ENCODE results near the gene TTC1.

The TTC1 gene

DNA sequence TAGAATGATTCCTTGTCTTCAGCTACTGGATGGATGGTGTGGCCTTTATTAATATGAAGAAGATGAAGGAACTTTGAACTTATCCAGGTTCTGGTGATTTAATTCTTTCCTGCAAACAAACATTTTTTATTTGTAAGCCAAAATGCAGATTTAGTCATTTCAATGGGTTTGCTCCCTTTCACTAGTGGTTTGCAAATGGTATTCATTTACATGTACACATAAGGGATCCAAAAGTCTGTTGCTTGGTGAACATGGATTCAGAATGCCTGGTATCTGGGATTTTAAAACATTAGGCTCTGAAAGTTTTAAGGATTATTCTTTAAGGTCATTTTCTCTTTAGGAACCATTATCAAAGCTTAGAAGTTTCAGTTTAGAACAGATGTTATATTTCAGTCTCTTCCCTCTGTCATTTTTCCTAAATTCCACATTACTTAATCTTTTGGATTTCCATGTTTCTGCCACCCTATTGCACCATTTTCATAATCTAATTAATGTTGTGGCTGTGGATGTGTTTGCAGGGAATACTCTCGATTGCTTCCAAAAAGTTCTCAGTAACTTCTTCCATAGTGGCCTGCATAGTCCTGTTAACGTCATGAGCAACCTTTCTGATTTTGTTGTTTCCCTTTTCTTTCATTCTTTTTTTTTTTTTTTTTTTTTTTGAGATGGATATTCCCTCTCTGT is 10.1 kb downstream of the TTC1 start:
- H3K4me3 ChIP-seq (ENCODE audit: control insufficient read depth in 1 of 7, extremely low read depth in 1 of 7, insufficient read depth in 4 of 7, low read depth in 2 of 7, low read length in 6 of 7): no peak overlapping the region
- DNase-seq: no peak
- ChIA-PET CTCF (interaction anchor here (3.3 to 3.8 kb wide), 2 partner anchors 32 to 327 kb away, joined by 9 to 17 read pairs; no protein-coding TSS in a partner anchor), POLR2A (no interaction called here)
- no peaks in the 10 kb centered on the region for H3K9me3 ChIP-seq (ENCODE audit: control extremely low read depth in 1 of 5, control insufficient read depth in 4 of 5, insufficient read depth in 2 of 5, low read depth in 1 of 5, low read length in 4 of 5)
- peaks cover 2 to 26% (median 15%) of the 10 kb centered on the region in 4 experiments for H3K36me3 ChIP-seq (ENCODE audit: control insufficient read depth in 4 of 4, insufficient read depth in 4 of 4, low read length in 3 of 4)
- no peak overlapping the region for H3K27ac ChIP-seq (ENCODE audit: insufficient read depth in 1 of 2, low read depth in 1 of 2, low read length in 2 of 2, poor library complexity in 1 of 2, severe bottlenecking in 2 of 2)
- H3K27me3 ChIP-seq (replicated peaks in 2 of 5; ENCODE audit: control insufficient read depth in 4 of 5, insufficient read depth in 5 of 5, low read length in 4 of 5): no peaks in the 10 kb centered on the region
- no CpG with 5 or more reads among the region's 2 CpGs for WGBS (ENCODE audit: insufficient coverage)
- H3K4me1 ChIP-seq (ENCODE audit: control extremely low read depth in 1 of 4, control insufficient read depth in 4 of 4, insufficient read depth in 4 of 4, low read length in 3 of 4): peaks cover 0 to 4% (median 0%) of the 10 kb centered on the region in 4 experiments

DNA sequence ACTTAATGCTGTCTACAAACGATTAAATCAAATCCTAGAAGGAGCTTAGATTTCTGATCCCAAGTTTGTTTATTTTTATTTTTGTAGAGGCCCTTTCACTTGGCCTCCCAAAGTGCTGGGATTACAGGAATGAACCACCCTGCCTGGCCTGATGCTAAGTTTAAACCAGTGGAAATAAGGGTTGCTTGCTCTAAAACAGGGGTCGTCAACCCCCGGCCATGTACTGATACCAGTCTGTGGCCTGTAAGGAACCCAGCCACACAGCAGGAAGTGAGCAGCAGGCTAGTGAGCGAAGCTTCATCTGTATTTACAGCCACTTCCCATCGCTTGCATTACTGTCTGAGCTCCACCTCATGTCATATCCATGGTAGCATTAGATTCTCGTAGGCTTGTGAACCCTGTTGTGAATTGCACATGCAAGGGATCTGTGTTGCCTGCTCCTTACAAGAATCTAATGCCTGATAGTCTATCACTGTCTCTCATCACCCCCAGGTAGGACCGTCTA is 11.4 kb downstream of the TTC1 start:
- DNase-seq: no peak
- Histone ChIP-seq H3K27me3 (replicated peaks in 2 of 5; ENCODE audit: control insufficient read depth in 4 of 5, insufficient read depth in 5 of 5, low read length in 4 of 5) (no peaks in the 10 kb centered on the region), H3K36me3 (ENCODE audit: control insufficient read depth in 4 of 4, insufficient read depth in 4 of 4, low read length in 3 of 4) (peaks cover 3 to 26% (median 16%) of the 10 kb centered on the region in 4 experiments), H3K9me3 (ENCODE audit: control extremely low read depth in 1 of 5, control insufficient read depth in 4 of 5, insufficient read depth in 2 of 5, low read depth in 1 of 5, low read length in 4 of 5) (no peaks in the 10 kb centered on the region), H3K4me3 (ENCODE audit: control insufficient read depth in 1 of 7, extremely low read depth in 1 of 7, insufficient read depth in 4 of 7, low read depth in 2 of 7, low read length in 6 of 7) (no peak overlapping the region), H3K4me1 (ENCODE audit: control extremely low read depth in 1 of 4, control insufficient read depth in 4 of 4, insufficient read depth in 4 of 4, low read length in 3 of 4) (peaks cover 0 to 4% (median 0%) of the 10 kb centered on the region in 4 experiments), H3K27ac (ENCODE audit: insufficient read depth in 1 of 2, low read depth in 1 of 2, low read length in 2 of 2, poor library complexity in 1 of 2, severe bottlenecking in 2 of 2) (no peak overlapping the region)
- 90% methylated on average over 5 of the region's 7 CpGs for WGBS (ENCODE audit: insufficient coverage)
- ChIA-PET CTCF (interaction anchor here (0.7 to 3.8 kb wide), 10 partner anchors 9 to 669 kb away, joined by 3 to 17 read pairs (median 9); partner anchors contain the start of gene TTC1), POLR2A (no interaction called here)

DNA sequence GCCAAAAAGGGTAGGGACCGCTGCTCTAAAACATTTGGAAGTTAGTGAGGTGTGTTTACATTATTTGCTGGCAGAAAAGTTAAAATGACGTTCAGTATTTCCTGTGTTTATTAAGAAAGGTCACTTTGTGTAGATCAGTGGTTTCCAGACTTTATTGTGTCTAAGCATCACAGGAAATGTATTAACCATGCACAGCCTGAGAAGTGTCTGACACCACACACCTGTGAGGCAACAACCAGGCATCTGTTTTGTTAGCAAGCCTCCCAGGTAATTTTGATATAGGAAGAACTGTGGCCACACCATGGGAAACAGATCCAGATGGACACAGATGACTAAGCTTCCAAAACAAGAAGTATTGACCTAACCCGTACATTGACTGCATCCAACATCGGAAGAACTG is 12.0 kb downstream of the TTC1 start:
- peaks cover 2 to 30% (median 16%) of the 10 kb centered on the region in 4 experiments for H3K36me3 ChIP-seq (ENCODE audit: control insufficient read depth in 4 of 4, insufficient read depth in 4 of 4, low read length in 3 of 4)
- CTCF ChIA-PET: interaction anchor here (0.7 to 3.8 kb wide), 20 partner anchors 8 to 734 kb away, joined by 3 to 17 read pairs (median 4); partner anchors contain the start of gene TTC1
- H3K4me3 ChIP-seq (ENCODE audit: control insufficient read depth in 1 of 7, extremely low read depth in 1 of 7, insufficient read depth in 4 of 7, low read depth in 2 of 7, low read length in 6 of 7): no peak overlapping the region
- H3K27me3 ChIP-seq (replicated peaks in 2 of 5; ENCODE audit: control insufficient read depth in 4 of 5, insufficient read depth in 5 of 5, low read length in 4 of 5): no peaks in the 10 kb centered on the region
- H3K9me3 ChIP-seq (ENCODE audit: control extremely low read depth in 1 of 5, control insufficient read depth in 4 of 5, insufficient read depth in 2 of 5, low read depth in 1 of 5, low read length in 4 of 5): no peaks in the 10 kb centered on the region
- peaks cover 0 to 4% (median 0%) of the 10 kb centered on the region in 4 experiments for H3K4me1 ChIP-seq (ENCODE audit: control extremely low read depth in 1 of 4, control insufficient read depth in 4 of 4, insufficient read depth in 4 of 4, low read length in 3 of 4)
- no peak overlapping the region for H3K27ac ChIP-seq (ENCODE audit: insufficient read depth in 1 of 2, low read depth in 1 of 2, low read length in 2 of 2, poor library complexity in 1 of 2, severe bottlenecking in 2 of 2)
- WGBS (ENCODE audit: insufficient coverage): 96% methylated on average over 3 of the region's 4 CpGs
- POLR2A ChIA-PET: no interaction called here
- no peak for DNase-seq

DNA sequence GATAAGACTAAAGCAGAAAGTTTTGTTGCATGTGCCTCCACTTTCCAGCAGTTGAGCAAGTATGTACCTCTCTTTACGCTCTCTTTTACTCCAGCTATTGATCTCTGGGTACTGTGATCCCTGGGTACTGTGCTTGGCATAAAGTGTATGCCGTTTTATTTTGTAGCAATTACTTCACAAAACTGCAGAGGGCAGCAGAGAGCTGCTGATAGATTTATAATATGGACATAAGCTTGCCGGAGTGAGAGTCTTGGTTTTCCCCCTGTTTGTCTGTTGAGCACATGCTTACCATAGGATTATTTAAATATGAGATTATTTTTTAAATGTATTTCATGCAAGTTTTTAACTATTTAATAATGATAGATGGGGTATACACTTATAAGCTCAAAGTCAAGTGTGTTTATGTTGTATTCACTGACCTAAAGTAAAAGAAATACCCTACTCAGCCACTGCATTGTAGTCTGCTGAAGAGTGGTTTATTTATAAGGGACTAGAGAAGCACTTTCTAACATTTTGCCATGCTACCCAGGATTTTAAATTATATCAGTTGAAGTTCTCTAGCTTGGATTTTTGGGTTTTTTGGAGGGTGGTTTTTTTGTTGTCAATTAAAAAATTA is 13.0 kb downstream of the TTC1 start:
- H3K9me3 ChIP-seq (ENCODE audit: control extremely low read depth in 1 of 5, control insufficient read depth in 4 of 5, insufficient read depth in 2 of 5, low read depth in 1 of 5, low read length in 4 of 5): no peaks in the 10 kb centered on the region
- DNase-seq: peak; percentile 65 to 81 (median 70)
- H3K4me3 ChIP-seq (ENCODE audit: control insufficient read depth in 1 of 7, extremely low read depth in 1 of 7, insufficient read depth in 4 of 7, low read depth in 2 of 7, low read length in 6 of 7): no peak overlapping the region
- no peak overlapping the region for H3K27ac ChIP-seq (ENCODE audit: insufficient read depth in 1 of 2, low read depth in 1 of 2, low read length in 2 of 2, poor library complexity in 1 of 2, severe bottlenecking in 2 of 2)
- ChIA-PET CTCF (interaction anchor here (0.6 to 3.8 kb wide), 36 partner anchors 9 to 735 kb away, joined by 3 to 17 read pairs (median 4); partner anchors contain the start of genes FAM200C and TTC1), POLR2A (interaction anchor here (0.8 kb wide), 1 partner anchor 9 kb away, joined by 4 read pairs; no protein-coding TSS in a partner anchor)
- no peaks in the 10 kb centered on the region for H3K27me3 ChIP-seq (replicated peaks in 2 of 5; ENCODE audit: control insufficient read depth in 4 of 5, insufficient read depth in 5 of 5, low read length in 4 of 5)
- no CpG with 5 or more reads among the region's 3 CpGs for WGBS (ENCODE audit: insufficient coverage)
- peaks cover 2 to 30% (median 16%) of the 10 kb centered on the region in 4 experiments for H3K36me3 ChIP-seq (ENCODE audit: control insufficient read depth in 4 of 4, insufficient read depth in 4 of 4, low read length in 3 of 4)
- H3K4me1 ChIP-seq (ENCODE audit: control extremely low read depth in 1 of 4, control insufficient read depth in 4 of 4, insufficient read depth in 4 of 4, low read length in 3 of 4): no peaks in the 10 kb centered on the region

DNA sequence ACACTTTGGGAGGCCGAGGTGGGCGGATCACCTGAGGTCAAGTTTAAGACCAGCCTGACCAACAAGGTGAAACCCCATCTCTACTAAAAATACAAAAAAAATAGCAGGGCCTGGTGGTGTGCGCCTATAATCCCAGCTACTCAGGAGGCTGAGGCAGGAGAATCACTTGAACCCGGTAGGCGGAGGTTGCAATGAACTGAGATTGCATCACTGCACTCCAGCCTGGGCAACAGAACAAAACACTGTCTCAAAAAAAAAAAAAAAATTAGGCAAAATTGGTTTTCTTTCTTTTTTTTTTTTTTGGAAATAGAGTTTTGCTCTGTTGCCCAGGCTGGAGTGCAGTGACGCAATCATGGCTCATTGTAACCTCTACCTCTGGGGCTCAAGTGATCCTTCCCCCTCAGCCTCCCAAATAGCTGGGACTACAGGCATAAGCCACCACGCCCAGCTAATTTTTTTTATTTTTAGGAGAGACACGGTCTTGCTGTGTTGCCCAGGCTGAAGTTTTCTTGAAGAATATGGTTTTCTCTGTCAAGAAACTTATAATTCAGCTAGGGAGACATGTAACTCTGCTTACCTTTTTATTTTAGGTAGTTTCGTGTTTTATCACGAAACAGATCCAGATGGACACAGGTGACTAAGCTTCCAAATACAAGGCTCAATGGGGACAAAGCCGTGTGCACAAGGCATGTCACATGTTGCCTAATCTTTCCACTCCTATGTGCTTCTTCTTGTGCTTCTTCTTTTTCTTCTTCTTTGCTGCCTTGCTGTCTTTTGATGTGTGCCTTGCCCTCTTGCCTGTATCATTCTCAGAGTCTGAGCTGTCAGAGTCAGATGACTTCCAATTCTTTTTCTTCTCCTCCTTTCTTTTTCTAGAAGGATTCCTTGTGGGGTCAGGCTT is 14.3 kb downstream of the TTC1 start:
- Histone ChIP-seq H3K36me3 (ENCODE audit: control insufficient read depth in 4 of 4, insufficient read depth in 4 of 4, low read length in 3 of 4) (peaks cover 2 to 27% (median 15%) of the 10 kb centered on the region in 4 experiments), H3K27ac (ENCODE audit: insufficient read depth in 1 of 2, low read depth in 1 of 2, low read length in 2 of 2, poor library complexity in 1 of 2, severe bottlenecking in 2 of 2) (no peak overlapping the region), H3K9me3 (ENCODE audit: control extremely low read depth in 1 of 5, control insufficient read depth in 4 of 5, insufficient read depth in 2 of 5, low read depth in 1 of 5, low read length in 4 of 5) (no peaks in the 10 kb centered on the region), H3K4me1 (ENCODE audit: control extremely low read depth in 1 of 4, control insufficient read depth in 4 of 4, insufficient read depth in 4 of 4, low read length in 3 of 4) (no peaks in the 10 kb centered on the region), H3K27me3 (replicated peaks in 2 of 5; ENCODE audit: control insufficient read depth in 4 of 5, insufficient read depth in 5 of 5, low read length in 4 of 5) (no peaks in the 10 kb centered on the region), H3K4me3 (ENCODE audit: control insufficient read depth in 1 of 7, extremely low read depth in 1 of 7, insufficient read depth in 4 of 7, low read depth in 2 of 7, low read length in 6 of 7) (no peak overlapping the region)
- CTCF ChIA-PET: interaction anchor here (0.9 to 1.7 kb wide), 5 partner anchors 12 to 370 kb away, joined by 3 to 7 read pairs (median 3); no protein-coding TSS in a partner anchor
- no peak for DNase-seq
- POLR2A ChIA-PET: no interaction called here
- WGBS (ENCODE audit: insufficient coverage): 94% methylated on average over 6 of the region's 11 CpGs

DNA sequence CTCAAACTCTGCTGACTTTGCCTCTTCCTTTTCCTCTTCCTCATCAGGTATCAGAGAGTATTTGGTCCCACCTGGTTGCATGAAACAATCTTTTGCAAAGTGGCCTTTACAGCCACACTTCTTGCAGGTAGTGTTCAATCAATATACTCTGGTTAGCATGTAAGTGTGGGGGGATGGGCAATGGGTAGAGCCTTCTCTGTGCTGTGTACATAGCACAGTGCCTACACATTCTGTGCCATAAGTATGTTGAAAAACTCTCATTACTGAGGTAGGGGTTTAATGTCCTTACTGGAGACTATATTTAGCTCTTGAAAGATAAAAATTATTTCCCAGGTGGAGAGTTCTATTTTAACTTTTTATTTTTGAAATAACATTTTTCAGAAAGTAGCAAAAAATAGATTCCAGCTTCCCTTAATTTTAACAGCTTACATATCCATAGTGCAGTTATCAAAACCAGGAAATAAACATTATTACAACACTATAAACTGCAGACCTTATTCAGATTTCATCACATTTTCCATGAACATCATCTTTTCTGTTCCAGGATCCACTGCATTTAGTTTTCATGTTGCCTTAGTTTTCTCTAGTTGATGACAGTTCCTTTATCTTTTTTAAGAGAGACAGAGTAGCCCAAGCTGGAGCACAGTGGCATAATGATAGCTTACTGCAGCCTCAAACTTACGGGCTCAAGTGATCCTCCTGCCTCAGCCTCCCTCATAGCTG is 15.1 kb downstream of the TTC1 start:
- DNase-seq: no peak
- Histone ChIP-seq H3K4me1 (ENCODE audit: control extremely low read depth in 1 of 4, control insufficient read depth in 4 of 4, insufficient read depth in 4 of 4, low read length in 3 of 4) (no peaks in the 10 kb centered on the region), H3K9me3 (ENCODE audit: control extremely low read depth in 1 of 5, control insufficient read depth in 4 of 5, insufficient read depth in 2 of 5, low read depth in 1 of 5, low read length in 4 of 5) (no peaks in the 10 kb centered on the region), H3K27ac (ENCODE audit: insufficient read depth in 1 of 2, low read depth in 1 of 2, low read length in 2 of 2, poor library complexity in 1 of 2, severe bottlenecking in 2 of 2) (no peak overlapping the region), H3K27me3 (replicated peaks in 2 of 5; ENCODE audit: control insufficient read depth in 4 of 5, insufficient read depth in 5 of 5, low read length in 4 of 5) (no peaks in the 10 kb centered on the region), H3K36me3 (ENCODE audit: control insufficient read depth in 4 of 4, insufficient read depth in 4 of 4, low read length in 3 of 4) (peaks cover 0 to 24% (median 16%) of the 10 kb centered on the region in 4 experiments), H3K4me3 (ENCODE audit: control insufficient read depth in 1 of 7, extremely low read depth in 1 of 7, insufficient read depth in 4 of 7, low read depth in 2 of 7, low read length in 6 of 7) (no peak overlapping the region)
- CTCF ChIA-PET: interaction anchor here (0.6 to 2.0 kb wide), 10 partner anchors 12 to 370 kb away, joined by 3 to 10 read pairs (median 4); no protein-coding TSS in a partner anchor
- WGBS (ENCODE audit: insufficient coverage): 80% methylated on average over 1 of the region's 1 CpG
- POLR2A ChIA-PET: interaction anchor here (0.6 kb wide), 1 partner anchor 12 kb away, joined by 3 read pairs; no protein-coding TSS in a partner anchor
